Measurements from ENCODE around the gene SNX10.

Gene SNX10

GRCh38 chr7:26298472-26299058, 6.9 kb downstream of the SNX10 start:
- Histone ChIP-seq H2AFZ (ENCODE audit: low read length) (no peak overlapping the region), H3K9me2 (replicated peaks; ENCODE audit: insufficient read depth, low read length) (no peaks in the 10 kb centered on the region), H3K79me2 (ENCODE audit: low read length) (no peaks in the 10 kb centered on the region), H3K9ac (ENCODE audit: low read length) (no peak overlapping the region), H3K9me3 (replicated peaks; ENCODE audit: insufficient read depth, low read length) (no peaks in the 10 kb centered on the region), H3K36me3 (replicated peaks; ENCODE audit: insufficient read depth, low read length) (no peaks in the 10 kb centered on the region), H3K4me1 (ENCODE audit: low read length) (no peaks in the 10 kb centered on the region), H4K20me1 (ENCODE audit: insufficient read depth, low read length) (no peaks in the 10 kb centered on the region), H3K4me3 (ENCODE audit: low read length) (no peak overlapping the region), H3K4me2 (ENCODE audit: low read depth, low read length) (no peak overlapping the region), H3F3A (ENCODE audit: insufficient read depth, low read length) (peaks cover 4% of the 10 kb centered on the region; the same call in 1 of the 2 replicates), H3K27me3 (replicated peaks; ENCODE audit: insufficient read depth, low read length) (no peaks in the 10 kb centered on the region), H3K27ac (ENCODE audit: low read length) (no peak overlapping the region)
- no peak for DNase-seq
- no peak for TF ChIP-seq EZH2 (optimal IDR thresholded peaks at IDR 0.05; ENCODE audit: low read depth, low read length)
- no peak for TF ChIP-seq EZH2phosphoT487 (IDR thresholded peaks at IDR 0.05; ENCODE audit: low read length)
- TF ChIP-seq CTCF (IDR thresholded peaks at IDR 0.05; ENCODE audit: low read length) = no peak

DNA sequence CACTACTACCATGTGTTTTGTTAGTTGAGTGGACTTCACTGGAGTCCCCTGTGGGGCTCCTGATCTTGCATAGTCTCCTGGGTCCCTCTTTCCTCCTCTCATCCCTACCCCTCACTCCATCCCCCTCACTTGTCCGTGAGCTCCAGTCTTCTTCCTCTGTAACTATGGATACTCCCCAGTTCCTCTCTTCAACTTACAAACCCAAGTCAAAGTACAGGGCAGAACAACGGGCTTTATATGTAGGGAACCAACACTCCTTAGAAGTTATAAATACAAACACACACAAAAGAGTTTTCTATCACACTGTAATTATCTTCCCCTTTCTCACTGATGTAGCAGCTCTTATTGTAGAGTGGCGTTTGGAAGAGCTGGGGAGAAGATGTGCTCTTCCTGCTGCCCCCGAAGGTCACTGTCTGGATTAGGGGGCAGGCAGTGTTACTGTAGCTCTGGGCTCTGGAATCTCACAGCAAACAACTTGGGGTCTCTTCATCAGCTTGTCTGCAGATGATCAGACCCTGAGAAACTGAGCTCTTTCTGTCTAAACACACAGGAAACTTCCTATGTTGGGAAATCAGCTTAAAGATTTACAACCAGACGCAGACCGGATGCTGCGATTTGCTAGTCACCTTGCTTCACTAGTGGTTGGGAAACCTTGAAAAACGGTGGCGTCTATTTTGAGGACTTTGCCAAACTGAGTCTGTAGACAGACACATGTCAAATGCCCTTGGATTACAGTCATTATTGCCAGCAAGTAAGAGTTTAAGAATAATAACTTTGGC, 13.6 kb downstream of the SNX10 start:
- Histone ChIP-seq H3K79me2 (ENCODE audit: low read length) (no peaks in the 10 kb centered on the region), H4K20me1 (ENCODE audit: insufficient read depth, low read length) (no peaks in the 10 kb centered on the region), H2AFZ (ENCODE audit: low read length) (no peak overlapping the region)

DNA sequence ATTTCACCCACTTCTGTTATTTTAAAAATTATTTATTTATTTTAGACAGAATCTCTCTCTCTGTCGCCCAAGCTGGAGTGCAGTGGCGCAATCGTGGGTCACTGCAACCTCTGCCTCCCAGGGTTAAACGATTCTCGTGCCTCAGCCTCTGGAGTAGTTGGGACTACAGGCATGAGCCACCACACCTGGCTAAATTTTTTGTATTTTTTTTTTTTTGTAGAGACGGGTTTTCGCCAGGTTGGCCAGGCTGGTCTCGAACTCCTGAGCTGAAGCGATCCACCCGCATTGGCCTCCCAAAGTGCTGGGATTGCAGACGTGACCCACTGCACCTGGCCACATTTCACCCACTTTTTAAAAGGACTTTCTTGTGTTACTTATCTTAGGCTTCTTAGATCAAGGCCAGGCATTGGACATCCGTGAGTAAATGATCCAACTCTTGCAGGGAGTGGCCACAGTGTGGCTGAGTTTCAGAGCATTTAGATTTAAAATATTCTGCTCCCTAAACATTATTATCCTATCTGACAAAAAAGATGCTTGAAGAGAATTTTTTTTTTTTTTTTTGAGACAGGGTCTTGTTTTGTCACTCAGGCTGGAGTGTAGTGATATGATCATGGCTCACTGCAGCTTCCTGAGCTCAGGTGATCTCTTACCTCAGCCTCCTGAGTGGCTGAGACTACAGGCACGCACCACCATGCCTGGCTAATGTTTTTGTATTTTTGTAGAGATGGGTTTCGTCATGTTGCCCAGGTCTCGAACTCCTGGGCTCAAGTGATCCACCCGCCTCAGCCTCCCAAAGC, 14.4 kb downstream of the SNX10 start:
- Histone ChIP-seq H3K27me3 (replicated peaks; ENCODE audit: insufficient read depth, low read length) (no peaks in the 10 kb centered on the region), H3K4me3 (ENCODE audit: low read length) (no peak overlapping the region), H3K36me3 (replicated peaks; ENCODE audit: insufficient read depth, low read length) (no peaks in the 10 kb centered on the region), H4K20me1 (ENCODE audit: insufficient read depth, low read length) (no peaks in the 10 kb centered on the region), H3K9me2 (replicated peaks; ENCODE audit: insufficient read depth, low read length) (no peaks in the 10 kb centered on the region), H3K4me2 (ENCODE audit: low read depth, low read length) (no peak overlapping the region), H3K9me3 (replicated peaks; ENCODE audit: insufficient read depth, low read length) (no peaks in the 10 kb centered on the region), H3K27ac (ENCODE audit: low read length) (no peak overlapping the region), H3K4me1 (ENCODE audit: low read length) (no peaks in the 10 kb centered on the region), H3F3A (ENCODE audit: insufficient read depth, low read length) (no peaks in the 10 kb centered on the region), H2AFZ (ENCODE audit: low read length) (no peak overlapping the region), H3K9ac (ENCODE audit: low read length) (no peak overlapping the region), H3K79me2 (ENCODE audit: low read length) (no peaks in the 10 kb centered on the region)
- no peak for DNase-seq
- TF ChIP-seq EZH2phosphoT487 (IDR thresholded peaks at IDR 0.05; ENCODE audit: low read length) = no peak
- TF ChIP-seq CTCF (IDR thresholded peaks at IDR 0.05; ENCODE audit: low read length) = no peak
- no peak for TF ChIP-seq EZH2 (optimal IDR thresholded peaks at IDR 0.05; ENCODE audit: low read depth, low read length)

More for the DNA sequence above, 13.6 kb downstream of the SNX10 start:
- H3K9me2 ChIP-seq (replicated peaks; ENCODE audit: insufficient read depth, low read length) = no peaks in the 10 kb centered on the region
- H3K9me3 ChIP-seq (replicated peaks; ENCODE audit: insufficient read depth, low read length) = no peaks in the 10 kb centered on the region
- H3K27ac ChIP-seq (ENCODE audit: low read length) = no peak overlapping the region
- H3K9ac ChIP-seq (ENCODE audit: low read length) = no peak overlapping the region
- no peak for DNase-seq
- H3K4me3 ChIP-seq (ENCODE audit: low read length) = no peak overlapping the region
- H3K4me2 ChIP-seq (ENCODE audit: low read depth, low read length) = no peak overlapping the region
- H3K27me3 ChIP-seq (replicated peaks; ENCODE audit: insufficient read depth, low read length) = no peaks in the 10 kb centered on the region
- TF ChIP-seq CTCF (IDR thresholded peaks at IDR 0.05; ENCODE audit: low read length) (no peak), EZH2 (optimal IDR thresholded peaks at IDR 0.05; ENCODE audit: low read depth, low read length) (no peak), EZH2phosphoT487 (IDR thresholded peaks at IDR 0.05; ENCODE audit: low read length) (no peak)
- no peaks in the 10 kb centered on the region for H3F3A ChIP-seq (ENCODE audit: insufficient read depth, low read length)
- H3K4me1 ChIP-seq (ENCODE audit: low read length) = no peaks in the 10 kb centered on the region
- no peaks in the 10 kb centered on the region for H3K36me3 ChIP-seq (replicated peaks; ENCODE audit: insufficient read depth, low read length)
